HUES6 (cell line): ENCODE results near the gene HECTD1.
"Not testable (repeated sequence)": the region's sequence is repeated elsewhere in the genome, so short reads cannot be mapped to it uniquely, and the experiment has no call there.

Experiments
- H3K27ac ChIP-seq: 2 replicates; pipeline ENCODE4 v1.7.0; 2013; ENCODE audit warnings: low read depth, mild to moderate bottlenecking, low read length, inconsistent platforms
- H3K27me3 ChIP-seq: 2 replicates; pipeline ENCODE4 v1.6.1; 2013; ENCODE audit warnings: low read length; ENCODE audit not compliant: control insufficient read depth, insufficient read depth
- H3K36me3 ChIP-seq: 2 replicates; pipeline ENCODE4 v1.6.1; 2013; ENCODE audit warnings: low read length; ENCODE audit not compliant: control insufficient read depth, insufficient read depth
- H3K4me1 ChIP-seq: 2 replicates; pipeline ENCODE4 v1.6.1; 2013; ENCODE audit warnings: low read length; ENCODE audit not compliant: control insufficient read depth, insufficient read depth
- H3K4me3 ChIP-seq: 2 replicates; pipeline ENCODE4 v1.5.1; 2013; ENCODE audit warnings: low read depth, low read length
- H3K9ac ChIP-seq: one replicate; pipeline ENCODE4 v1.6.1; 2013; ENCODE audit warnings: mild to moderate bottlenecking, low read length
- H3K9me3 ChIP-seq: 2 replicates; pipeline ENCODE4 v1.6.1; 2013; ENCODE audit warnings: low read depth, low read length; ENCODE audit not compliant: control insufficient read depth, insufficient read depth

The HECTD1 gene

GRCh38 chr14:31086466-31086865 lies 121.1 kb downstream of the HECTD1 start:
- not testable (repeated sequence) for H3K36me3 ChIP-seq, H3K27me3 ChIP-seq, H3K9ac ChIP-seq, H3K4me1 ChIP-seq, H3K4me3 ChIP-seq, H3K27ac ChIP-seq, H3K9me3 ChIP-seq

- Histone ChIP-seq H3K27ac (no peak overlapping the region), H3K9ac (no peak overlapping the region), H3K27me3 (no peaks in the 10 kb centered on the region), H3K36me3 (no peaks in the 10 kb centered on the region), H3K4me1 (no peaks in the 10 kb centered on the region), H3K4me3 (no peak overlapping the region), H3K9me3 (no peaks in the 10 kb centered on the region)
Measured at GRCh38 chr14:31085027-31085426, 122.6 kb downstream of the HECTD1 start.

- H3K4me3 ChIP-seq, result no peak overlapping the region
- no peak overlapping the region for H3K27ac ChIP-seq
- no peaks in the 10 kb centered on the region for H3K27me3 ChIP-seq
- H3K4me1 ChIP-seq, result no peaks in the 10 kb centered on the region
- H3K36me3 ChIP-seq, result no peaks in the 10 kb centered on the region
- no peak overlapping the region for H3K9ac ChIP-seq
- no peaks in the 10 kb centered on the region for H3K9me3 ChIP-seq
Measured at GRCh38 chr14:31084385-31084784, 123.2 kb downstream of the HECTD1 start.

- no peak overlapping the region for H3K9ac ChIP-seq
- no peaks in the 10 kb centered on the region for H3K27me3 ChIP-seq
- H3K4me3 ChIP-seq, result no peak overlapping the region
- no peaks in the 10 kb centered on the region for H3K9me3 ChIP-seq
- no peaks in the 10 kb centered on the region for H3K36me3 ChIP-seq
- no peaks in the 10 kb centered on the region for H3K4me1 ChIP-seq
- H3K27ac ChIP-seq, result no peak overlapping the region
Measured at GRCh38 chr14:31083781-31084180, 123.8 kb downstream of the HECTD1 start.

GRCh38 chr14:31080484-31080883 lies 127.1 kb downstream of the HECTD1 start:
- Histone ChIP-seq H3K27me3 (no peaks in the 10 kb centered on the region), H3K27ac (no peak overlapping the region), H3K4me1 (no peaks in the 10 kb centered on the region), H3K4me3 (no peak overlapping the region), H3K9me3 (no peaks in the 10 kb centered on the region), H3K9ac (no peak overlapping the region), H3K36me3 (no peaks in the 10 kb centered on the region)

- H3K9ac ChIP-seq, result no peak overlapping the region
- no peak overlapping the region for H3K27ac ChIP-seq
- H3K36me3 ChIP-seq, result no peaks in the 10 kb centered on the region
- no peaks in the 10 kb centered on the region for H3K4me1 ChIP-seq
- H3K9me3 ChIP-seq, result no peaks in the 10 kb centered on the region
- H3K4me3 ChIP-seq, result no peak overlapping the region
- no peaks in the 10 kb centered on the region for H3K27me3 ChIP-seq
Measured at GRCh38 chr14:31080056-31080455, 127.5 kb downstream of the HECTD1 start.

- Histone ChIP-seq H3K9ac (no peak overlapping the region), H3K4me3 (no peak overlapping the region), H3K27ac (no peak overlapping the region), H3K27me3 (no peaks in the 10 kb centered on the region), H3K9me3 (no peaks in the 10 kb centered on the region), H3K36me3 (no peaks in the 10 kb centered on the region; the same call in 1 of the 2 replicates), H3K4me1 (no peaks in the 10 kb centered on the region)
Measured at GRCh38 chr14:31078766-31079165, 128.8 kb downstream of the HECTD1 start.

- no peaks in the 10 kb centered on the region for H3K4me1 ChIP-seq
- no peak overlapping the region for H3K4me3 ChIP-seq
- H3K9ac ChIP-seq, result no peak overlapping the region
- H3K36me3 ChIP-seq, result no peaks in the 10 kb centered on the region; the same call in 1 of the 2 replicates
- H3K27me3 ChIP-seq, result no peaks in the 10 kb centered on the region
- H3K27ac ChIP-seq, result no peak overlapping the region
- H3K9me3 ChIP-seq, result no peaks in the 10 kb centered on the region
Measured at GRCh38 chr14:31075144-31075543, 132.4 kb downstream of the HECTD1 start.

GRCh38 chr14:31071151-31071550 lies 136.4 kb downstream of the HECTD1 start:
- no peaks in the 10 kb centered on the region for H3K27me3 ChIP-seq
- H3K36me3 ChIP-seq, result no peaks in the 10 kb centered on the region; the same call in 1 of the 2 replicates
- H3K4me3 ChIP-seq, result no peak overlapping the region
- no peaks in the 10 kb centered on the region for H3K4me1 ChIP-seq
- H3K9me3 ChIP-seq, result no peaks in the 10 kb centered on the region
- no peak overlapping the region for H3K27ac ChIP-seq
- no peak overlapping the region for H3K9ac ChIP-seq

- Histone ChIP-seq H3K9me3 (no peaks in the 10 kb centered on the region), H3K36me3 (no peaks in the 10 kb centered on the region; the same call in 1 of the 2 replicates), H3K27ac (no peak overlapping the region), H3K4me3 (no peak overlapping the region), H3K4me1 (no peaks in the 10 kb centered on the region), H3K27me3 (no peaks in the 10 kb centered on the region), H3K9ac (no peak overlapping the region)
Measured at GRCh38 chr14:31070431-31070830, 137.2 kb downstream of the HECTD1 start.

- no peak overlapping the region for H3K27ac ChIP-seq
- H3K27me3 ChIP-seq, result no peaks in the 10 kb centered on the region
- H3K9me3 ChIP-seq, result no peaks in the 10 kb centered on the region
- no peak overlapping the region for H3K4me3 ChIP-seq
- H3K36me3 ChIP-seq, result no peaks in the 10 kb centered on the region
- H3K4me1 ChIP-seq, result no peaks in the 10 kb centered on the region
- H3K9ac ChIP-seq, result no peak overlapping the region
Measured at GRCh38 chr14:31069343-31069742, 138.2 kb downstream of the HECTD1 start.

GRCh38 chr14:31068235-31068634 lies 139.4 kb downstream of the HECTD1 start:
- H3K27me3 ChIP-seq, result no peaks in the 10 kb centered on the region
- H3K4me1 ChIP-seq, result no peaks in the 10 kb centered on the region
- no peaks in the 10 kb centered on the region for H3K36me3 ChIP-seq
- H3K9ac ChIP-seq, result no peak overlapping the region
- H3K4me3 ChIP-seq, result no peak overlapping the region
- no peaks in the 10 kb centered on the region for H3K9me3 ChIP-seq
- no peak overlapping the region for H3K27ac ChIP-seq
